Epithelial cell of proximal tubule (primary cell): ENCODE data around the gene PPP2R2C. TPM values are rescaled to one million over a fixed set of nuclear protein-coding genes. Genes with fewer than 3 reads are reported as not detected.

ENCODE experiments used
- DNase-seq: peaks from one replicate; pipeline ENCODE4 v3.0.0-alpha.2; 2011; ENCODE audit warnings: low read depth
- H3K4me3 ChIP-seq: 2 replicates; pipeline ENCODE4 v1.5.1; 2011; ENCODE audit warnings: low read depth, mild to moderate bottlenecking, low read length
- total RNA-seq: library from RNA; depleted of rRNA; stranded (reverse); fragments of >200 nt; gene quantifications from 2 replicates; pipeline ENCODE4 v1.2.3, GENCODE V29; 2015
- TF ChIP-seq, protein P1 (sequence below): conservative IDR thresholded peaks from 2 replicates; pipeline ENCODE4 v1.5.1; 2012; ENCODE audit warnings: low read depth, mild to moderate bottlenecking, low read length

PPP2R2C gene
- total RNA-seq, 1 donor from 2014 or later: not detected

DNA sequence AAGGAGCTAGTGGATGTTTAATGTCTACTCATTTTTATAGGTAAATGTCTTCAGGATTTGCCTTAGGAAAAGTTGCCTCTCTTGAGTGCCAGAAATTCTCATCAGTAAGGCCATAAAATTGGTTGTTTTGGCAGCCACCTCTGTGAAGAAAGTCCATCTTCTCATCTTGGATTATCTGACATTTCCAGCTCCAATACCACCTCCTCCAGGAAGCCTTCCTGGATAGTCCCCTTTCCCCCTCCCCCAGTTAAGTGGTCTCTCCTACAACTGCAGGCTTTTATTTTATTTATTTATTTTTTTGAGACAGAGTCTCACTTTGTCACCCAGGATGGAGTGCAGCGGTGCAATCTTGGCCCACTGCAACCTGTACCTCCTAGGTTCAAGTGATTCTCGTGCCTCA, 87.1 kb downstream of the PPP2R2C start:
- TF ChIP-seq, protein P1, sequence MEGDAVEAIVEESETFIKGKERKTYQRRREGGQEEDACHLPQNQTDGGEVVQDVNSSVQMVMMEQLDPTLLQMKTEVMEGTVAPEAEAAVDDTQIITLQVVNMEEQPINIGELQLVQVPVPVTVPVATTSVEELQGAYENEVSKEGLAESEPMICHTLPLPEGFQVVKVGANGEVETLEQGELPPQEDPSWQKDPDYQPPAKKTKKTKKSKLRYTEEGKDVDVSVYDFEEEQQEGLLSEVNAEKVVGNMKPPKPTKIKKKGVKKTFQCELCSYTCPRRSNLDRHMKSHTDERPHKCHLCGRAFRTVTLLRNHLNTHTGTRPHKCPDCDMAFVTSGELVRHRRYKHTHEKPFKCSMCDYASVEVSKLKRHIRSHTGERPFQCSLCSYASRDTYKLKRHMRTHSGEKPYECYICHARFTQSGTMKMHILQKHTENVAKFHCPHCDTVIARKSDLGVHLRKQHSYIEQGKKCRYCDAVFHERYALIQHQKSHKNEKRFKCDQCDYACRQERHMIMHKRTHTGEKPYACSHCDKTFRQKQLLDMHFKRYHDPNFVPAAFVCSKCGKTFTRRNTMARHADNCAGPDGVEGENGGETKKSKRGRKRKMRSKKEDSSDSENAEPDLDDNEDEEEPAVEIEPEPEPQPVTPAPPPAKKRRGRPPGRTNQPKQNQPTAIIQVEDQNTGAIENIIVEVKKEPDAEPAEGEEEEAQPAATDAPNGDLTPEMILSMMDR: no peak
- DNase-seq: no peak
- no peak overlapping the region for H3K4me3 ChIP-seq

- no peak for DNase-seq
- TF ChIP-seq, protein P1: no peak
- no peak overlapping the region for H3K4me3 ChIP-seq
Measured at GRCh38 chr4:6384541-6384940, 87.9 kb downstream of the PPP2R2C start.

- H3K4me3 ChIP-seq: no peak overlapping the region
- no peak for DNase-seq
- TF ChIP-seq, protein P1: no peak
Measured at GRCh38 chr4:6383929-6384328, 88.5 kb downstream of the PPP2R2C start.

- no peak for DNase-seq
- TF ChIP-seq, protein P1: no peak
Measured at GRCh38 chr4:6383009-6383404, 89.4 kb downstream of the PPP2R2C start.

GRCh38 chr4:6381571-6382123, 90.8 kb downstream of the PPP2R2C start:
- TF ChIP-seq, protein P1: no peak
- DNase-seq: no peak
- H3K4me3 ChIP-seq: no peak overlapping the region

More at GRCh38 chr4:6383009-6383404, 89.4 kb downstream of the PPP2R2C start:
- no peak overlapping the region for H3K4me3 ChIP-seq

DNA sequence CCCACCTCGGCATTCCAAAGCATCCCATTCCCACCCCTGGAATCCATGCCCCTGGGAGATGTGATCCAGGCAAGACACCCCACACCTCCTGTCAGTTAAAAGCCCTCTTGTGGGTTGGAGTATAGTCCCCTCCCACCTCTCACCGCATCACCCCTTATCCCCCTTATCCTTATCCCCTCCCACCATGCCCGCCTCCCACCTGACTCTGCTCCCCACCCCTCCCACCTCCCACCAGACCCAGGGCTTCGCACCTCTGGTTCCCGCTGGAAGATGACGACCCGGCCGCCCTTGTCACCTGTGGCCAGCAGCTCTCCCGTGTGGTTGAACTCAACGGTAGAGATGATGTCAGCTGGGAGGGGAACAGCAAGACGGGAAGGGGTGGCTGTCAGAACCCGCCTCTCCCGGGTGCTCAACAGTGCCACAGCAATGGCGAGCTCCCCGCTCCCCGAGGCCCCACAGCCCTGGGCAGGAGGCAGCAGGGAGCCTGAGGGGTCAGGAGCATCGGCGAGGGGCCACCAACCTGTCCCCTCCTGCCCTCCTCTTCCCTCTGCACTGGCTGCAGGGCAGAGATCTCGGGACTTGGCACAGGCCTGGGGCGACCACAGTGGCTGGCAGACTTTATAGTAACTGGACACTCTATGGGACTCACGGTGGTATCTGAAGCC, 91.5 kb downstream of the PPP2R2C start:
- no peak overlapping the region for H3K4me3 ChIP-seq
- no peak for DNase-seq
- TF ChIP-seq, protein P1: no peak
